SK-N-SH treated with all-trans-retinoic acid at 6 μM for 48 hours (cell line): ENCODE measurements around the gene NOTUM.

Experiments used
- ATAC-seq: fragments of 200-7000 bp; cut with Tn5 transposase; 3 replicates; pipeline ENCODE4 v1.9.1; 2020; ENCODE audit warnings: mild to moderate bottlenecking, moderate library complexity
- ARNTL ChIP-seq: fragments of 450-650 bp; formaldehyde crosslinking; IDR thresholded peaks from 2 replicates; pipeline ENCODE4 v1.5.0; 2020; ENCODE audit warnings: low read depth, mild to moderate bottlenecking, moderate library complexity, borderline replicate concordance
- BACH2 ChIP-seq: fragments of 250-450 bp; sonication (Bioruptor Pico); IDR thresholded peaks from 2 replicates; pipeline ENCODE4 v1.9.0; 2021; ENCODE audit warnings: mild to moderate bottlenecking, borderline replicate concordance
- ESRRG ChIP-seq: fragments of 250-450 bp; sonication (Bioruptor Pico); IDR thresholded peaks from 2 replicates; pipeline ENCODE4 v1.6.1; 2021; ENCODE audit warnings: mild to moderate bottlenecking
- ISL1 ChIP-seq: fragments of 250-450 bp; sonication (Bioruptor Pico); IDR thresholded peaks from 2 replicates; pipeline ENCODE4 v2.1.2; 2022; ENCODE audit warnings: mild to moderate bottlenecking, moderate library complexity
- OSR1 ChIP-seq: fragments of 250-450 bp; sonication (Bioruptor Pico); IDR thresholded peaks from 2 replicates; pipeline ENCODE4 v1.8.0; 2022; ENCODE audit warnings: moderate library complexity, mild to moderate bottlenecking, inconsistent platforms
- PPARA ChIP-seq: fragments of 250-450 bp; sonication (Bioruptor Pico); IDR thresholded peaks from 2 replicates; pipeline ENCODE4 v1.5.0; 2020; ENCODE audit warnings: mild to moderate bottlenecking, borderline replicate concordance
- RARB ChIP-seq: fragments of 250-450 bp; sonication (Bioruptor Pico); IDR thresholded peaks from 2 replicates; pipeline ENCODE4 v1.8.0; 2021; ENCODE audit warnings: mild to moderate bottlenecking, moderate library complexity
- SNAI2 ChIP-seq: fragments of 250-450 bp; sonication (Bioruptor Pico); IDR thresholded peaks from 2 replicates; pipeline ENCODE4 v1.5.0; 2020; ENCODE audit warnings: mild to moderate bottlenecking, moderate library complexity
- TCF4 ChIP-seq: fragments of 250-450 bp; sonication (Bioruptor Pico); IDR thresholded peaks from 2 replicates; pipeline ENCODE4 v1.8.0; 2021; ENCODE audit warnings: mild to moderate bottlenecking, moderate library complexity, borderline replicate concordance
- TOX ChIP-seq: fragments of 250-450 bp; sonication (Bioruptor Pico); IDR thresholded peaks from 2 replicates; pipeline ENCODE4 v1.8.0; 2021; ENCODE audit warnings: mild to moderate bottlenecking, moderate library complexity, borderline replicate concordance
- ZC3H10 ChIP-seq: fragments of 250-450 bp; sonication (Bioruptor Pico); IDR thresholded peaks from 2 replicates; pipeline ENCODE4 v1.5.1; 2021; ENCODE audit warnings: mild to moderate bottlenecking, moderate library complexity
- ZFP3 ChIP-seq: fragments of 250-450 bp; sonication (Bioruptor Pico); IDR thresholded peaks from 2 replicates; pipeline ENCODE4 v1.5.0; 2020; ENCODE audit warnings: mild to moderate bottlenecking, moderate library complexity
- ZFP30 ChIP-seq: fragments of 450-650 bp; formaldehyde crosslinking; IDR thresholded peaks from 2 replicates; pipeline ENCODE4 v1.5.0; 2022; ENCODE audit warnings: mild to moderate bottlenecking, moderate library complexity
- ZNF70 ChIP-seq: fragments of 450-650 bp; formaldehyde crosslinking; IDR thresholded peaks from 2 replicates; pipeline ENCODE4 v1.5.0; 2020; ENCODE audit warnings: mild to moderate bottlenecking, moderate library complexity
- ZNF8 ChIP-seq: fragments of 450-650 bp; formaldehyde crosslinking; IDR thresholded peaks from 2 replicates; pipeline ENCODE4 v1.5.0; 2020; ENCODE audit warnings: mild to moderate bottlenecking, moderate library complexity
- TF ChIP-seq, protein P1 (sequence below): fragments of 250-450 bp; sonication (Bioruptor Pico); IDR thresholded peaks from 2 replicates; pipeline ENCODE4 v1.5.1; 2020; ENCODE audit warnings: low read depth, mild to moderate bottlenecking, moderate library complexity
- TF ChIP-seq, protein P2 (sequence below): fragments of 250-450 bp; sonication (Bioruptor Pico); IDR thresholded peaks from 2 replicates; pipeline ENCODE4 v1.5.0; 2020; ENCODE audit warnings: mild to moderate bottlenecking, moderate library complexity
- TF ChIP-seq, protein P3 (sequence below): fragments of 250-450 bp; sonication (Bioruptor Pico); IDR thresholded peaks from 2 replicates; pipeline ENCODE4 v1.8.0; 2021; ENCODE audit warnings: low read depth, mild to moderate bottlenecking, moderate library complexity, borderline replicate concordance

Gene NOTUM

GRCh38 chr17:81976332-81977210 is 15.6 kb upstream of the NOTUM start (continued):
- TF ChIP-seq ARNTL (CRISPR knock-in tag): no peak
- TF ChIP-seq, protein P1, sequence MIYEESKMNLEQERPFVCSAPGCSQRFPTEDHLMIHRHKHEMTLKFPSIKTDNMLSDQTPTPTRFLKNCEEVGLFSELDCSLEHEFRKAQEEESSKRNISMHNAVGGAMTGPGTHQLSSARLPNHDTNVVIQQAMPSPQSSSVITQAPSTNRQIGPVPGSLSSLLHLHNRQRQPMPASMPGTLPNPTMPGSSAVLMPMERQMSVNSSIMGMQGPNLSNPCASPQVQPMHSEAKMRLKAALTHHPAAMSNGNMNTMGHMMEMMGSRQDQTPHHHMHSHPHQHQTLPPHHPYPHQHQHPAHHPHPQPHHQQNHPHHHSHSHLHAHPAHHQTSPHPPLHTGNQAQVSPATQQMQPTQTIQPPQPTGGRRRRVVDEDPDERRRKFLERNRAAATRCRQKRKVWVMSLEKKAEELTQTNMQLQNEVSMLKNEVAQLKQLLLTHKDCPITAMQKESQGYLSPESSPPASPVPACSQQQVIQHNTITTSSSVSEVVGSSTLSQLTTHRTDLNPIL (CRISPR knock-in tag): no peak
- no peak for TF ChIP-seq PPARA (CRISPR knock-in tag)
- no peak for TF ChIP-seq ZNF8 (CRISPR knock-in tag)
- TF ChIP-seq ESRRG (CRISPR knock-in tag): no peak

GRCh38 chr17:81973432-81973831 is 12.4 kb upstream of the NOTUM start:
- no peak for ATAC-seq
- no peak for TF ChIP-seq PPARA (CRISPR knock-in tag)
- no peak for TF ChIP-seq BACH2
- TF ChIP-seq ISL1 (CRISPR knock-in tag): no peak
- no peak for TF ChIP-seq ZNF70 (CRISPR knock-in tag)
- TF ChIP-seq ESRRG (CRISPR knock-in tag): no peak
- TF ChIP-seq, protein P2, sequence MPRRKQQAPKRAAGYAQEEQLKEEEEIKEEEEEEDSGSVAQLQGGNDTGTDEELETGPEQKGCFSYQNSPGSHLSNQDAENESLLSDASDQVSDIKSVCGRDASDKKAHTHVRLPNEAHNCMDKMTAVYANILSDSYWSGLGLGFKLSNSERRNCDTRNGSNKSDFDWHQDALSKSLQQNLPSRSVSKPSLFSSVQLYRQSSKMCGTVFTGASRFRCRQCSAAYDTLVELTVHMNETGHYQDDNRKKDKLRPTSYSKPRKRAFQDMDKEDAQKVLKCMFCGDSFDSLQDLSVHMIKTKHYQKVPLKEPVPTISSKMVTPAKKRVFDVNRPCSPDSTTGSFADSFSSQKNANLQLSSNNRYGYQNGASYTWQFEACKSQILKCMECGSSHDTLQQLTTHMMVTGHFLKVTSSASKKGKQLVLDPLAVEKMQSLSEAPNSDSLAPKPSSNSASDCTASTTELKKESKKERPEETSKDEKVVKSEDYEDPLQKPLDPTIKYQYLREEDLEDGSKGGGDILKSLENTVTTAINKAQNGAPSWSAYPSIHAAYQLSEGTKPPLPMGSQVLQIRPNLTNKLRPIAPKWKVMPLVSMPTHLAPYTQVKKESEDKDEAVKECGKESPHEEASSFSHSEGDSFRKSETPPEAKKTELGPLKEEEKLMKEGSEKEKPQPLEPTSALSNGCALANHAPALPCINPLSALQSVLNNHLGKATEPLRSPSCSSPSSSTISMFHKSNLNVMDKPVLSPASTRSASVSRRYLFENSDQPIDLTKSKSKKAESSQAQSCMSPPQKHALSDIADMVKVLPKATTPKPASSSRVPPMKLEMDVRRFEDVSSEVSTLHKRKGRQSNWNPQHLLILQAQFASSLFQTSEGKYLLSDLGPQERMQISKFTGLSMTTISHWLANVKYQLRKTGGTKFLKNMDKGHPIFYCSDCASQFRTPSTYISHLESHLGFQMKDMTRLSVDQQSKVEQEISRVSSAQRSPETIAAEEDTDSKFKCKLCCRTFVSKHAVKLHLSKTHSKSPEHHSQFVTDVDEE (CRISPR knock-in tag): no peak
- TF ChIP-seq, protein P3, sequence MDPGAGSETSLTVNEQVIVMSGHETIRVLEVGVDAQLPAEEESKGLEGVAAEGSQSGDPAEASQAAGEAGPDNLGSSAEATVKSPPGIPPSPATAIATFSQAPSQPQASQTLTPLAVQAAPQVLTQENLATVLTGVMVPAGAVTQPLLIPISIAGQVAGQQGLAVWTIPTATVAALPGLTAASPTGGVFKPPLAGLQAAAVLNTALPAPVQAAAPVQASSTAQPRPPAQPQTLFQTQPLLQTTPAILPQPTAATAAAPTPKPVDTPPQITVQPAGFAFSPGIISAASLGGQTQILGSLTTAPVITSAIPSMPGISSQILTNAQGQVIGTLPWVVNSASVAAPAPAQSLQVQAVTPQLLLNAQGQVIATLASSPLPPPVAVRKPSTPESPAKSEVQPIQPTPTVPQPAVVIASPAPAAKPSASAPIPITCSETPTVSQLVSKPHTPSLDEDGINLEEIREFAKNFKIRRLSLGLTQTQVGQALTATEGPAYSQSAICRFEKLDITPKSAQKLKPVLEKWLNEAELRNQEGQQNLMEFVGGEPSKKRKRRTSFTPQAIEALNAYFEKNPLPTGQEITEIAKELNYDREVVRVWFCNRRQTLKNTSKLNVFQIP (CRISPR knock-in tag): no peak
- TF ChIP-seq TCF4 (CRISPR knock-in tag): no peak
- no peak for TF ChIP-seq ZC3H10 (CRISPR knock-in tag)
- TF ChIP-seq, all 23 proteins: peak for 0

DNA sequence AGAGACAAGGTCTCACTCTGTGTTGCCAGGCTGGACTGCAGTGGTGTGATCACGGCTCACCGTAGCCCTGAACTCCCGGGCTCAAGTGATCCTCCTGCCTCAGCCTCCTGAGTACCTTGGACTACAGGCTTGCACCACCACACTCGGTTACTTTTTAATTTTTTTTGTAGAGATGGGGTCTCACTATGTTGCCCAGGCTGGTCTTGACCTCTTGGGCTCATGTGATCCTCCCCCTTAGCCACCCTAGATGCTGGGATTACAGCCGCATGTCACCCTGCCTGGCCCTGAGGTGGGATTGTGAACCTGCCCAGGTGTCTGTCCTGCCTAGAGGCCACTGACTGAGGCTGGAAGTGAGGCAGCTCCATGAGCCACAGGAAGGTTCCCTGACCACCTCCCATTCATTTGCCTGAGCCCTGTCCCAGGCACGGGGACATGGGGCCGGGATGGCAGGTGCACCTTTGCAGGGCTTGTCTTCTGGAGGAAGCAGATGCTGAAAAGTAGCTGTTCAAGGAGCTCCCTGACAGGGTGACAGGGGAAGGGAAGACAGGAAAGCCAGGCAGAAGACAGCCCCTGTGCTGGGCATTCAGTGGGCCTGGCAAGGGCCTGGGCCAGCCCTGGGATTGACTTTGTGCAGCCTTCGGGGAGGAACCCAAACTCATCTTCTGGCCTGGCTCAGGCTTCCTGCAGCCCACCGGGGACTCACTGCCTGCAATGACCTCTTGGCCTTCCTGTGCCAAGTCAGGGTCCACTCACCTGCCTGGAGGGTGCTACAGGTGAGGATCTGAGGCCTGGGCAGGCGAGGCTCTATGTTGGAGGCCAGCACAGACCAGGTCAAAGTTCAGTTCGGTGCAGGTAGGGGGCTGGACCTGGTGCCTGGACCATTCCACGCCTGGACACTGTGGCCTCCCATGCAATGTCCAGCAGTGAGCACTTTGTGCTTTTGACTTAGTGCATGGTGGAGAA is 8.1 kb upstream of the NOTUM start:
- TF ChIP-seq OSR1 (CRISPR knock-in tag) (no peak), ZFP30 (no peak), TOX (CRISPR knock-in tag) (no peak), SNAI2 (CRISPR knock-in tag) (no peak), ESRRG (CRISPR knock-in tag) (no peak), ZC3H10 (CRISPR knock-in tag) (no peak), RARB (CRISPR knock-in tag) (no peak), PPARA (CRISPR knock-in tag) (no peak), BACH2 (no peak), ZFP3 (CRISPR knock-in tag) (no peak)
- TF ChIP-seq, protein P3 (CRISPR knock-in tag): no peak
- TF ChIP-seq, protein P2 (CRISPR knock-in tag): no peak
- TF ChIP-seq, all 23 proteins: peak for 0
- no peak for ATAC-seq
